ENCODE results near the gene LAMB1.

Gene LAMB1

GRCh38 chr7:108016841-108017775 lies 14.1 kb upstream of the LAMB1 start:
- DNase-seq, result no peak

DNA sequence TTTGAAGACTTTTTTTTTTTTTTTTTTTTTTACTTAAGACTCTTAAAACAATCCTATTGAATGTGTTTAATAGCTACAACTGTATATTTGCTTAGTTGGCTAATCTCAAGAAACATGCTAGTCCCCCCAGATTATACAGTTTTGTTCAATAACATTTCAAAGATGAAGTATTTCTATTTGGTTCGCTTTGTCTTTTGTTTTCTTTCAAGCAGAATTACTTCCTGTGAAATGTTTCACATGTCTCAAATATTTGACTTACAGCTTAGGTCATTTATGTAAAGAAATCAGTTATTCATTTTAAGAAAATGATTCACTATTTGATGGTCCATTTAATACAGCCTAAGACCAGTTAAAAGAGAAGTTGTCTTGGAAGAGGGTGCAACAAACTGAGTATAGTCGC lies 12.8 kb upstream of the LAMB1 start:
- DNase-seq, result no peak

DNA sequence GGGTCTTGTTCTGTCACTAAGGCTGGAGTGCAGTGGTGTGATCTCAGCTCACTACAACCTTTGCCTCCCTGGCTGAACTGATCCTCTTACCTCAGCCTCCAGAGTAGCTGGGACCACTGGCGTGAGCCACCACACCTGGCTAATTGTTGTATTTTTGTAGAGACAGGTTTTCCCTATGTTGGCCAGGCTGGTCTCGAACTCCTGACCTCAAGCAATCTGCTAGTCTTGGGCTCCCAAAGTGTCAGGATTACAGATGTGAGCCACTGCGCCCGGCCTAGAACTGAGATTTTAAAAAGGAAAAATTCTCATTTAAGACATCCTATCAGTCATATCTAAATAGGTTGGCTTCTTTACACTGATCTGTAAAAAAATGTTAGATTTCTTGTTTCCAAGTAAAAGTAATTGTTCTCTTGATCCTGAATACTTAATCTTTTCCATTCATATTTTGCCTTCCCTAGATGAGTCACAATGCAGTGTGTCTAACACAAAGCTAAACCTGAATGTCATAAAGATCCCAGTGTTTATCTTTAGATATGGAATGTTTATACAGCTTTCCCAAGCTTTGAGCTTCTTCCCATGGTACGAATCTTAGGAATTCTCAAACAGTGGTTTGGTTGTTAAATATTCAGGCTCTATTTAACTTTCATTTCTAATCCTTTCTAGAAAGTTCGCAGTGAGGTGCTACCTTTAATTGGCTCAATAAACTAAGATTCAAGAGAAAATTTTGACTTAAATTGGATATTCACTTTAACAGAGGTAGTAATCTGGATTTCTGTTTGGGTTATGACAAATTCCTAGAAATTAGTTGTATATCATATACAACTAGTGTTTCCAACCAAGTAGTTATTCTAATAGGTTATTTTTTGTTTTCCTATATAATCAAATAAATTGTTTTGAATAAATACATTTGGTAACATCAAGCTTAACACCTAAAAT lies 12.1 kb upstream of the LAMB1 start:
- no peak for DNase-seq

- DNase-seq, result no peak
These were observed 11.3 kb upstream of the LAMB1 start for GRCh38 chr7:108014215-108014614.

GRCh38 chr7:108012499-108013430 lies 9.8 kb upstream of the LAMB1 start:
- no peak for DNase-seq

DNA sequence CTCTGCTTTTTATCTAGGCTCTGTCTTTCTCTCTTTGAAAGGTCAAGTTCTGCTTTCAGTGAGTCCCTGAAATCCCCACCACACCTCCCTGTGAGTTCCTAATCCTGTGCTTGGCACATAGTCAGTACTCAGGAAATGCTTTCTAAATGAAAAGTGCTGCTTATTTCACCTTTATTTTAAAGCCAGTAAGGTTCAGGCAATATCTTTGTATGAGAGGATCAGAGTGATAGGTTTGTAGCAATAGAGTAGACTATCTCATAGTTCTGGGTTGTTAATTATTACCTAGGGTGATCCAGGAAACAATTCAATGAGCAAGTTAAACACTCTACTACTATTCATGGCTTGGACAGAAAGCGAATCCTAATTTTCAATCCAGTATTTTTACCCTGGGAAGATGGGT lies 7.4 kb upstream of the LAMB1 start:
- DNase-seq, result no peak

- no peak for DNase-seq
These were observed 6.9 kb upstream of the LAMB1 start for GRCh38 chr7:108009873-108010272.

- no peak for DNase-seq
These were observed 5.9 kb upstream of the LAMB1 start for GRCh38 chr7:108008827-108009226.

DNA sequence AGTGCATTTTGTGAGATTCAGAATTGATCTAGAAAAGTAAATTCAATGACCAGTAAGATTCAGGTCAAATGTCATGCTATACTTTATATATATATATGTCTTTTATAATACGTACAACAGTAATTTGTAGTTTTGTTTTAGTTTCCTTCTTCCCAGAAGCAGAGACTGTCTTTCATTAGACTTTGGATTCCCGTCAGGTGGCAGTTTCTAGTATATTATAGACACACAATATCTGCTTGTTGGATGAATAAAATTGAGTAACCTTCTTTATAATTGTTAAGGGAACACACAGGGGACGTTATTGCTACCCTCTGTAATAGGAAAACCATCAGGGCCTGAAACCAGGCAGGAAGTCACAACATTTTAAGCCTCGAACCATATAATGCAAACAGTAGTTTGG lies 5.3 kb upstream of the LAMB1 start:
- DNase-seq, result no peak

- no peak for DNase-seq
These were observed 4.8 kb upstream of the LAMB1 start for GRCh38 chr7:108007762-108008161.

GRCh38 chr7:108007261-108007660 lies 4.3 kb upstream of the LAMB1 start:
- DNase-seq, result no peak

DNA sequence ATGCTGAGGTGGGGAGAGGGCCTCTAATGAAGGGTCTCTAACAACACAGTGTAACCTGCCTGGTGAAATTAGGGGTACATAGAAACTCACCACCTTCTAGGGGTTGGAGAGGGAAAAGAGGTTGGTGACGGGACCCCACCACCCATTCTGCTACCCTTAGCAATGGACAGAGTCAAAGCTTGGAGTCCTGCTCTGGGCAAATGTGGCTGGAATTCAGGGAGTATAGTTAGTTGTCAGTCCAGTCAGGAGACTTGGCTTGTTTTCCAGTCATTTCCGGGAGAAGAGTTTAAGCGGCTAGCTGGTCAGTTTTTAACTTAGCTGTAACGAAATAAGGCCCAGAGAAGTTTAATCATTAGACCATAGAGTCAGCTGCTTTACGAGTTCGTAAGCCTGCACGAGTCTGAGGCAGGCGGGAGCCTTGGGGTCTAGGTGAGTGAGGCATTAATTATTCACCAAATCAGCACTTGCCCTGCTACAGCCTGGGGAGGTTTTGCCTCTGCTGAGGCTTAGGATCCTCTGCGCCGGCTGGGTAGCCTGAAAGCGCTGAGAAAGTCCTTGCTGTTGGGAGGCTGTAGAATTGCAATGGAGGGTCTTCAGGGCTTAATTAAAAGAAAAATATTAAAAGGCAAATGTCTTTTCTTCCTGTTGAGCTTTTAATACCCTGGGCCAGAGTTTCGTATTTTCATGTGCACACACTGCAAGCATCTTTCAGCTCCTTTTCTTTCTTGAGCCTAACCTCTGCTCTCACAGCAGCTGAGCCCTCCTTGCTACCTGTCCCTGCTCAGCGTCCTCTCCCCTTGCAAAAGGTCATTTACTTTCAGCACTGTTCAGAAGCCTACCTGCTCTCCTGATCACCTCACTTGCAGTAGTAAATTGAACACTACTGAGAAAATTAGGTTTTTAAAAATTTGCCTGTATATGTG lies 1.5 kb upstream of the LAMB1 start:
- DNase-seq, result no peak

DNA sequence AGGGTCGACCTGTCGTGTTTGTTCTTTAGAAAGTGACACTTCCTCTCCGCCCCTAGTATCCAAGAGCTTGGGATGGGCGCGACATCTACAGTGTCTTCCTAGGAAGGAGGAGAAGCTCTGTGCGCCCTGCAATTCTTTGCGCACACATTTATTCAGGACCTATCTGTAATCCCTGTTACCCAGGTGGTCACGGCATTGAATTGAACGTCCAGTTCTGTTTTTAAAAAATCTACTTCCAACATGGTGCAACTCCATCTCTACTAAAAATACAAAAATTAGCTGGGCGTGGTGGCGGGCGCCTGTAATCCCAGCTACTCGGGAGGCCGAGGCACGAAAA lies 606 bp upstream of the LAMB1 start:
- no peak for DNase-seq

- no peak for DNase-seq
These were observed 916 bp downstream of the LAMB1 start for GRCh38 chr7:108001764-108002725.

DNA sequence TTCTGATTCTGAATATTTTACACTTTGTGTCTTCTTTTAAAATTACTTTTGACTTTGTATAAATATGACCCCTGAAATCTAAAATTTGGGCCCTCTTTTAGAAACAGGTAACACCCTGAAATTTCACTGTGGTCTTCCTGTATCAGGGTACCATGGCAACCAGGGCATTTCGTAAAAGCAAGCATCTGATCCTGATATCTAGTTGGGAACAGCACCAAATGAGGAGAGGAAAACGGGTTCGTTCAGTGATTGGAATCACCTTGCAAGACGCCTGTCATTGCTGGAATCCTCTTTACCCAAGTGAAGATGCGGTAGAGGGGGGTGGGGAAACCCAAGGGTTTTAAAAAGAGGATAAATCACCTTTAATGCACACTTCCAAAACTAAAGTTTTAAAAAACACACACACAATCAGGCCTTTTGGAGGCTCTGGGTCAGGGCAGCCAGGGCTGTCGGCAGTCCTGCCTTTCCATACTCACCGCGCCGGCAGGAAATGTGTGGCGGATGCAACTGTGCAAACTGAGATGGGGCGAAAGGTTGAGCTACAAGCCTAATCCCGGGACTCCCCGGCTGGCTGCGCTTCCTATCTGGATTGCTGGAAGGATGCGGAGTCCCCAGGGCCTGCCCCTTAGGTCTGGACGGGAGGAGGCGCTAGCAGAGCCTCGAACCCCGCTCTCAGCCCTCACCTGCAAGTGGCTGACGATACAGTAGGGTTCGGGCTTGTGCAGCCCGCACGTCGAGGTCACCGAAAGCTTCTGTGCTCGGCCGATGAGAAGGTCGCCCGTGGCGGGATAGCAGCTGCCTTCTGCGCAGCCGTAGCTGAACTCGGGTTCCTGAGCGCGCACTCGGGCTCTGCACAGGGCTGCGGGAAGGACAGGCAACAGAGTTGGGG lies 1.8 kb downstream of the LAMB1 start:
- no peak for DNase-seq

DNA sequence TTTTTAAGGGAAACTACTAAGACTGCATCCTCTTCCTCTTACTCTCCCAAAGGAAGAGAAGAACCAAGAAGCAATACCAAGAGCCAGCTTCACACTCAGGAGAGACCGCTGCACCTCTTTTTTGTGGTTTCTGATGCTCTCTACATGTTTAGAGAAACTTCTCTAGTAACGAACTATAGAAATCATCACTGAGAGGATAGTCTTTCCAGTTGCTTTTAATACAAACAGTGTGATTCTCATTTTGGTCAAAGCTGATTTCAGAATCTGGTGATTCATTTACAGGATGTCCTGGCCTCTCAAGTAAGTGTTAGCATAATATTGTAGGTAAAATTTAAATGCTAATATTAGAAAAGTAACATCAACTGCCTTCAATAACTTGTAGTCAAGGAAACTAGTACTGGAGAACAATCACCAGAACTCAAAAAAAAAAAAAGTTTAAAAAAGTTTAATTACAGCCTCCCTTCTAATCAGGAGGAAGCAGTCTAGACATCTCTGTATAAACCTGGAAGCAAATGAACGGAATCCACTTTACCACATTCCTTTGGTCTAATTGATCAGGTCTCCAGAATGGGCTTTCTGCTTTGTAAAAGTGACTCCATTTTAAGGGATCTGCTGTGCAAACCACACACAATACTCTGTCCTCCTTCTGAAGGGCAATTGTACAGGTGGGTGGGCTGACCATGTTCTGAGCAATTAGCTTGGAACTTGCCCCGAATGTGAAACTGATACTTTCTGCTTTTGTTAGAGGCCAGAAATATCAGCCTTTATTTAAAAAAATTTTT lies 3.0 kb downstream of the LAMB1 start:
- no peak for DNase-seq

DNA sequence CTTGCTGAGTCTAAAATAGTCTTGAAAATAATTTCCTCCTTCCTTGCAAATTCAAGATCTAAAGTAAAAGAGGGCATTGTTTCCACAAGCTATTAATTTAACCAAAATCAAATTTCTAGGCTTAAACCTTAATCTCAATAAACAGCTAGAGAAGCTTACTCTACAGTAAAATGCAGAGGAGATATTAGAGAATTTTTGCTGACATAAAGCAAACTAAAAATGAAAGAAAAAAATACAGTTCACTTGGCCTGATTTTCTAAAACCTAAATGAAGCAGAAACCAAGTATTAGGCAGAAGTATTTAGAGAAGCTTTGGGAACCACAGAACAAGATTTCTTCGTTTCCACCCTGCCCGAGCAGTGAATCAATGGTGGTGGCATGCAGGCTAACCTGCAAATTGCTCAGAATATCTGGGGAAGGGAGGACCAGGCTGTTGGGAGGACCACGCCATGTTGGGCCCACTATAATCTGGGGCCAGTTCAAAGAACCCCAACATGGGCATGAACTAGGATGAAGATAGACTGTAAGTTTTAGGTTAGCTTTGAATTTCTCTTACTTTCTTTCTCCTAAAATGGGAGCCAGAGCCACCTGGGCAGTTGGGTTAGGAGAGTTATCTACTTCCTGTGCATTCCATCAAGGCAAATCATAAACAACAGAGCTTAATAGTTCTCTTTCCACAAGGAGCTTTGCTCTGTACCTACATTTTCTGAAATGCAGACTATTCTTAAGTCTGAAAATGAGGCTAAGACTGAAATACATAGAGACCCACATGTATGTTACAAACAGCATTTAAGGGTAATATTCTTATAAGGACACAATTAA lies 4.1 kb downstream of the LAMB1 start:
- DNase-seq, result no peak

DNA sequence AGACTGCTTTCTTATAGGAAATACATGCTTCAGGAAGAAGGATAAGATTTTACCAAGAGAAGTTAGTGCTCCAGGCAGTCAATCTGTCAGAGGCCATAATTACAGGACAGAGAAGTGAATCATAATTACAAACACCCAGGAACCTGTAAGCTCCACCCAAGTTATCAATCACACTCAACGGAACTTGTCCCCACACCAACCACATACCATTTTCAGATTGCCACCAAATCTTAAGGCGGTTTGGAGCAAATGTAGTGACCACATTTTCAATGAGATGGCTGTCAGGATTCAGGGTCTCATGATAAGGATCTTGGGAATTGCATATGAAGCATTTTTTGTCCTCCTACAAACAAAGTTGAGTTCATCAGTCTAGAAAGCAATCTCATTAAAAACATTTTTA lies 4.8 kb downstream of the LAMB1 start:
- DNase-seq, result no peak
